ENCODE results near the gene ZNF835. TPM values are rescaled to one million over a fixed set of nuclear protein-coding genes. Genes with fewer than 3 reads are reported as not detected.

ZNF835 gene
- polyA plus RNA-seq, 1 donor (not counting 4 experiments of a cell fraction or from before 2014, with no cell fraction given) = not detected

DNA sequence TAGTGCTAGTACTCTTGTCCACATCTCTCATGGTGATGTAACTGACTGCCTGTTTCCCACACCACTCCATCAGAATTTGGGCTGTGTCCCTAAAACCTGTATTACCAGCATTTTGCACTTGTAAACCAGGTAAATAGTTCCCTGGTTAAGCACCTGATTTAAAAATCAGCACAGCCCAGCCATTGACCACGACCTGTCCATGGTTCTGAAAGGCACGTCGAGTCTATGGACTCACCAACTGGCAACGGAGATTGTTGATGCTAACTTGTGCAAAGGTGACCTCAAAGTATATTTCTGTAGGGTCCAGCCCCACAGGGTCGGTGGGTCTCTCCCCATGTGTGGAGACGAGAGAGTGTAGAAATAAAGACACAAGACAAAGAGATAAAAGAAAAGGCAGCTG, 46.7 kb upstream of the ZNF835 start:
- Histone ChIP-seq H3K79me2 (ENCODE audit: control insufficient read depth, insufficient read depth, low read length) (no peaks in the 10 kb centered on the region), H3K4me3 (ENCODE audit: control insufficient read depth in 2 of 3, extremely low read depth in 1 of 3, insufficient read depth in 2 of 3, low read depth in 1 of 3, low read length in 3 of 3) (no peak overlapping the region), H3K27me3 (ENCODE audit: control insufficient read depth, extremely low read depth, insufficient read depth, low read length) (no peaks in the 10 kb centered on the region), H3K36me3 (ENCODE audit: control insufficient read depth in 2 of 2, extremely low read depth in 1 of 2, insufficient read depth in 2 of 2, low read length in 2 of 2) (no peaks in the 10 kb centered on the region), H2AFZ (ENCODE audit: control insufficient read depth, low read length) (no peak overlapping the region), H3K4me2 (ENCODE audit: control insufficient read depth, extremely low read depth, insufficient read depth, low read depth, low read length) (no peak overlapping the region), H4K20me1 (ENCODE audit: control insufficient read depth, extremely low read depth, insufficient read depth, low read length) (no peaks in the 10 kb centered on the region), H3K4me1 (ENCODE audit: control insufficient read depth, extremely low read depth, insufficient read depth, low read length) (no peaks in the 10 kb centered on the region), H3K9me1 (ENCODE audit: control insufficient read depth, extremely low read depth, insufficient read depth, low read length) (no peaks in the 10 kb centered on the region), H3K9me3 (ENCODE audit: control insufficient read depth, low read depth, low read length) (peaks cover 2% of the 10 kb centered on the region), H3K9ac (ENCODE audit: control insufficient read depth, extremely low read depth, insufficient read depth, low read length) (no peak overlapping the region), H3K27ac (ENCODE audit: control insufficient read depth, insufficient read depth, low read length) (no peak overlapping the region)
- FAIRE-seq = no peak
- TF ChIP-seq EZH2 (IDR thresholded peaks at IDR 0.05; ENCODE audit: low read length) = no peak
- TF ChIP-seq, protein P1, sequence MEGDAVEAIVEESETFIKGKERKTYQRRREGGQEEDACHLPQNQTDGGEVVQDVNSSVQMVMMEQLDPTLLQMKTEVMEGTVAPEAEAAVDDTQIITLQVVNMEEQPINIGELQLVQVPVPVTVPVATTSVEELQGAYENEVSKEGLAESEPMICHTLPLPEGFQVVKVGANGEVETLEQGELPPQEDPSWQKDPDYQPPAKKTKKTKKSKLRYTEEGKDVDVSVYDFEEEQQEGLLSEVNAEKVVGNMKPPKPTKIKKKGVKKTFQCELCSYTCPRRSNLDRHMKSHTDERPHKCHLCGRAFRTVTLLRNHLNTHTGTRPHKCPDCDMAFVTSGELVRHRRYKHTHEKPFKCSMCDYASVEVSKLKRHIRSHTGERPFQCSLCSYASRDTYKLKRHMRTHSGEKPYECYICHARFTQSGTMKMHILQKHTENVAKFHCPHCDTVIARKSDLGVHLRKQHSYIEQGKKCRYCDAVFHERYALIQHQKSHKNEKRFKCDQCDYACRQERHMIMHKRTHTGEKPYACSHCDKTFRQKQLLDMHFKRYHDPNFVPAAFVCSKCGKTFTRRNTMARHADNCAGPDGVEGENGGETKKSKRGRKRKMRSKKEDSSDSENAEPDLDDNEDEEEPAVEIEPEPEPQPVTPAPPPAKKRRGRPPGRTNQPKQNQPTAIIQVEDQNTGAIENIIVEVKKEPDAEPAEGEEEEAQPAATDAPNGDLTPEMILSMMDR (optimal IDR thresholded peaks at IDR 0.05 in 1 of 3, IDR thresholded peaks at IDR 0.05 in 1 of 3, conservative IDR thresholded peaks at IDR 0.05 in 1 of 3; ENCODE audit: extremely low read depth in 1 of 3, insufficient read depth in 2 of 3, low read length in 3 of 3) = no peak
- dilution Hi-C loops (cut with MboI; ENCODE audit: extremely low pct_ligation_motif_present, low sequenced_read_pairs) = no loop called here
- no peak for DNase-seq (ENCODE audit: low read depth, low spot score)

DNA sequence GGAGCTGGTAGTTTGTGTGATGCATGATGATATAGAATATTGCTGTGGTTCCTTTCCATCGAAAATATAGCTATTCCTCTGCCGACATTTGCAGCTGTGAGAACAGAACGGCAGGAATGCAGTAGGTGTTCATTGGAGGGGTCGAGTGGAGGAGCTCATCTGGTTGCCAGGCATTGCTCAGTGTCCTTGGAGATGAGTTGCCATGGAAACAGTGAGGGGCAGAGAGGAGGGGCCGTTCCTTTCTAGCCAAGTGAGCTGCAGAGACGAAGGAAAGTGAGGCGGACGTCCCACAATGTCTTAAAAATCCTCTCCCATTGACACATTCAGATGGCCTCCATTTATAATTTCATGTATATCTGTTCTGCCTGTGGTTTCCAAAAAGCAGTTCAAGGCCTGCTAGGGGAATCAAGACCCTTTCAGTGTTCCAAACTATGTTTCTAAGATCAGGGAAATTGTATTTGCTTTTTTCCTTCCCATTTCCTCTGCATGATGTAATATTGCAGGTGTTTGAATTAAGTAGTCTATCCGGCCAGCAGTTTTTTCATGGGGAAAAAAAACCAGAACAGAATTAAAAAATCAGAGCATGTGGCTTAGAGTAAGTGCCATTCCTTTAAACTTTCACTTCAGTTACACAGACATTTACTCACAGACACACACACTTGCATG, 41.2 kb upstream of the ZNF835 start:
- no peak for TF ChIP-seq EZH2 (IDR thresholded peaks at IDR 0.05; ENCODE audit: low read length)
- TF ChIP-seq, protein P1 (optimal IDR thresholded peaks at IDR 0.05 in 1 of 3, IDR thresholded peaks at IDR 0.05 in 1 of 3, conservative IDR thresholded peaks at IDR 0.05 in 1 of 3; ENCODE audit: extremely low read depth in 1 of 3, insufficient read depth in 2 of 3, low read length in 3 of 3) = no peak
- no peak overlapping the region for H2AFZ ChIP-seq (ENCODE audit: control insufficient read depth, low read length)
- H3K27me3 ChIP-seq (ENCODE audit: control insufficient read depth, extremely low read depth, insufficient read depth, low read length) = no peaks in the 10 kb centered on the region
- H3K4me2 ChIP-seq (ENCODE audit: control insufficient read depth, extremely low read depth, insufficient read depth, low read depth, low read length) = no peak overlapping the region
- no peaks in the 10 kb centered on the region for H3K4me1 ChIP-seq (ENCODE audit: control insufficient read depth, extremely low read depth, insufficient read depth, low read length)
- dilution Hi-C loops (cut with MboI; ENCODE audit: extremely low pct_ligation_motif_present, low sequenced_read_pairs) = no loop called here
- H3K36me3 ChIP-seq (ENCODE audit: control insufficient read depth in 2 of 2, extremely low read depth in 1 of 2, insufficient read depth in 2 of 2, low read length in 2 of 2) = no peaks in the 10 kb centered on the region
- no peak overlapping the region for H3K4me3 ChIP-seq (ENCODE audit: control insufficient read depth in 2 of 3, extremely low read depth in 1 of 3, insufficient read depth in 2 of 3, low read depth in 1 of 3, low read length in 3 of 3)
- no peak overlapping the region for H3K27ac ChIP-seq (ENCODE audit: control insufficient read depth, insufficient read depth, low read length)
- DNase-seq (ENCODE audit: low read depth, low spot score) (no peak), FAIRE-seq (no peak)
- H4K20me1 ChIP-seq (ENCODE audit: control insufficient read depth, extremely low read depth, insufficient read depth, low read length) = no peaks in the 10 kb centered on the region
- peaks cover 5% of the 10 kb centered on the region for H3K9me3 ChIP-seq (ENCODE audit: control insufficient read depth, low read depth, low read length)
- no peaks in the 10 kb centered on the region for H3K9me1 ChIP-seq (ENCODE audit: control insufficient read depth, extremely low read depth, insufficient read depth, low read length)
- no peak overlapping the region for H3K9ac ChIP-seq (ENCODE audit: control insufficient read depth, extremely low read depth, insufficient read depth, low read length)
- H3K79me2 ChIP-seq (ENCODE audit: control insufficient read depth, insufficient read depth, low read length) = no peaks in the 10 kb centered on the region

Measured in keratinocyte (primary cell).